Muscle layer of duodenum (tissue), 2 donors: Measurements from ENCODE around the gene GLIPR2.

Experiments
- H3K27ac ChIP-seq: one replicate; pipeline ENCODE4 v1.7.0; 2013; ENCODE audit warnings: mild to moderate bottlenecking, low read length
- H3K27me3 ChIP-seq: one replicate; pipeline ENCODE4 v1.7.0; 2013; ENCODE audit warnings: low read depth, mild to moderate bottlenecking, control low read depth, low read length
- H3K36me3 ChIP-seq, 2 donors: one replicate each; pipeline ENCODE4 v1.7.0; 2013; ENCODE audit warnings: low read length in 2 of 2, control low read depth in 1 of 2, mild to moderate bottlenecking in 1 of 2; ENCODE audit not compliant: insufficient read depth in 2 of 2, control insufficient read depth in 1 of 2
- H3K4me1 ChIP-seq, 2 donors: one replicate each; pipeline ENCODE4 v1.7.0; 2013; ENCODE audit warnings: low read length in 2 of 2, mild to moderate bottlenecking in 2 of 2, control low read depth in 1 of 2, moderate library complexity in 1 of 2; ENCODE audit not compliant: insufficient read depth in 2 of 2, control insufficient read depth in 1 of 2
- H3K4me3 ChIP-seq, 2 donors: one replicate each; pipeline ENCODE4 v1.7.0; 2013; ENCODE audit warnings: low read length in 2 of 2, low read depth in 1 of 2, mild to moderate bottlenecking in 1 of 2
- H3K9me3 ChIP-seq, 2 donors: one replicate each; pipeline ENCODE4 v1.7.0; 2013; ENCODE audit warnings: low read length in 2 of 2, control low read depth in 1 of 2, mild to moderate bottlenecking in 1 of 2; ENCODE audit not compliant: control insufficient read depth in 1 of 2
- donor health status: healthy.

Gene GLIPR2

GRCh38 chr9:36146651-36147050 lies 10.1 kb downstream of the GLIPR2 start:
- no peaks in the 10 kb centered on the region for H3K9me3 ChIP-seq
- H3K4me1 ChIP-seq = peaks cover 38 to 78% of the 10 kb centered on the region in 2 donors
- H3K4me3 ChIP-seq = no peak overlapping the region
- H3K27me3 ChIP-seq = no peaks in the 10 kb centered on the region
- H3K27ac ChIP-seq = no peak overlapping the region
- H3K36me3 ChIP-seq = peaks cover 0 to 10% of the 10 kb centered on the region in 2 donors

- Histone ChIP-seq H3K27ac (no peak overlapping the region), H3K4me1 (peaks cover 39 to 74% of the 10 kb centered on the region in 2 donors)
Measured at GRCh38 chr9:36147441-36148175, 11.1 kb downstream of the GLIPR2 start.

DNA sequence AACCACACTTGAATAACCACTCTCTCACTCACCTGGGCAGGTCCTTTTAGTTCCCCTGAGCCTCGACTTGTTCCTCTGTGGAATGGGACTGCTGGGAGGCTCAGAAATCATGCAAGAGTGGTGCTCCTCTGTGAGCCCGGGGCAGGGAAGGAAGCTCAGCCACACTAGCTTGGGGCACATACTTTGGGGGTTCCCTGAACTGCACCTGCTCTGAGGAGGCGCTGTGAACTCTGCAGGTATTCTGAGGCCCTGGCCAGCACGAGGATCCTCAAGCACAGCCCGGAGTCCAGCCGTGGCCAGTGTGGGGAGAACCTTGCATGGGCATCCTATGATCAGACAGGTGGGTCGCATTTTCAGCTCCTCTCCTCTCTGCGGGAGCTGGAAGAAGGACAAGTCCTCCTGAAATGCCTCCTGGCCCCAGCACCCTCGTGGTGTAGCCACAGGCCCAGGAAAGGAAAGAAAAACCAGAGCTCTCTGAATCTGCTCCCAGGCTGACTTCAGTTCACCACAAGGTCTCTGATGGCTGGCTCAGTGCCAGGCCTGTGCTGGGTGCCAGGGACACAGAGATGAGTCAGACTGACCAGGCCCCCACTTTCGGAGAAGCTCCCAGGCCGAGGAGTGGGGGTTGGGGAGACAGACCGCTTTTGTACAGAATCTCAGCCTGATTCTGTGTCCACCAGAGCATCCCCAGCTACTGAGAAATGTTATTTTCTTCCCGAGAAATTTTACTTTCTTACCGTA lies 11.9 kb downstream of the GLIPR2 start:
- Histone ChIP-seq H3K27ac (peak overlapping the region; percentile 59), H3K9me3 (no peaks in the 10 kb centered on the region), H3K4me3 (peak overlapping the region; percentile 22 to 46), H3K4me1 (peaks cover 33 to 75% of the 10 kb centered on the region in 2 donors), H3K27me3 (no peaks in the 10 kb centered on the region), H3K36me3 (peaks cover 0 to 15% of the 10 kb centered on the region in 2 donors)

More at GRCh38 chr9:36147441-36148175, 11.1 kb downstream of the GLIPR2 start:
- Histone ChIP-seq H3K9me3 (no peaks in the 10 kb centered on the region), H3K36me3 (peaks cover 0 to 15% of the 10 kb centered on the region in 2 donors), H3K27me3 (no peaks in the 10 kb centered on the region), H3K4me3 (no peak overlapping the region)

DNA sequence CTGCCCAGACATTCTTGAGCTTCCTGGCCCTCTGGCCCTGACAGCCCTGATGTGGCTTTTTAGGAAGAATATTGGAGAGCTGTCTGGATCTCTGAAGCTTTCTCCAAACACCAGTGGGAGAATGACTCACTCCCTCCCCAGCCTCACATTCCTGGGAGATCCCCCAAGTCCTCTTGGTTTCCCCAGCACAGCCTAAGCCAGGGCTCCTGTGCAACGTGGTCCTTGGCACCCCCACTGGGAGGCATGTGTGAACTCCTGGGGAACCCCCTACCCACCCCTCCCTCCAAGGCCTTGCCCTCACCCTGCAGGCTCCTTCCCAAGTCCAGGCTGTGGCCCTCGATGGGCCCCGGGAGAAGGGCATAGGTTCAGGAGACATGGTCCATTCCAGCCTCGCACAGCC lies 12.7 kb downstream of the GLIPR2 start:
- no peaks in the 10 kb centered on the region for H3K27me3 ChIP-seq
- peak overlapping the region; percentile 22 to 33 for H3K4me3 ChIP-seq
- H3K36me3 ChIP-seq = peaks cover 0 to 15% of the 10 kb centered on the region in 2 donors
- H3K9me3 ChIP-seq = no peaks in the 10 kb centered on the region
- H3K4me1 ChIP-seq = peaks cover 31 to 71% of the 10 kb centered on the region in 2 donors
- peak overlapping the region; percentile 59 for H3K27ac ChIP-seq

GRCh38 chr9:36150574-36151315 lies 14.2 kb downstream of the GLIPR2 start:
- no peak overlapping the region for H3K4me3 ChIP-seq
- H3K27me3 ChIP-seq = no peaks in the 10 kb centered on the region
- peak overlapping the region; percentile 47 for H3K27ac ChIP-seq
- peaks cover 0 to 15% of the 10 kb centered on the region in 2 donors for H3K36me3 ChIP-seq
- peaks cover 28 to 76% of the 10 kb centered on the region in 2 donors for H3K4me1 ChIP-seq
- no peaks in the 10 kb centered on the region for H3K9me3 ChIP-seq

DNA sequence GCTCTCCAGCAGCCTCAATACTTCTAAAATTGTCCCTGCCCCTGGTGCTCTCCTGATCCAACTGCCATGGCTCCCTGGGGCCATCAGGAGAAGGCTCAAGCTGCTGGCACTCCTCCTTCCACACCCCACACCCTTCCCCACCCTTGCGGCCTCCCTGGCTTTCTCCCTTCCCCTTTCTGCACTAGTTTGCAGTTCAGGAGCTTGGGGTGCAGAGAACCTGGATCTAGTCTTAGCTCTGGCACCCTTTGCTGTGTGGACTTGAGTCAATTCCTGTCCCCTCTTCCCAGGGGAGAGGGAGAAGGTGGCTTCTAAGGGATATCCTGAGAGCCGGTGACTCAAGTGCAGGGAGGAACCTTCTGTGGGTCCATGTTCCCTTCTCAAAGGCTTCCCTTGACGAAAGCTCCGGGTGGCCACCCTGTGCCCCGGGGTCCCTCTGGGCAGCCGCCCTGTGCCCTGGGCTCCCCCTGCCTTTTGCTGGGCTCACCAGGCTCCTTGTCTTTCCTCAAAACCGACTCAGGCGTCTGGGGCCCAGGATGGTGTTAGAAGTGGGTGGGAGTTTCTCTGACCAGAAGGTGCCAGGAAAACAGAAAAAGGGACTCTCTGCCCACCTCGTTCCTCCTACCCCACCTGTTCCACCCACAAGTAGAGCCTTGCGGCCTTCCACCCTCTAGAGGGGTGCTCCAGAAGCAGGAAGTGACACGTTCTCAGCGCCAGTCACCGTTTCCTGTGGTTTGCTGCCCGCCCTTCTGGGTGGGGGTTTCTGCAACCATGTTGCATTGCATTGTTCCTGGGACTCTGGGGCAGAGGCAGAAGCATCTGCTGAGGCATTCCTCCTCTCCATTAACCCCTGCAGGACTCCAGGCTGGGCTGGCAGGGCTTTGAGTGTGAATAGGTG lies 15.0 kb downstream of the GLIPR2 start:
- Histone ChIP-seq H3K36me3 (peaks cover 3 to 15% of the 10 kb centered on the region in 2 donors), H3K4me3 (no peak overlapping the region), H3K27ac (peak overlapping the region; percentile 65), H3K9me3 (no peaks in the 10 kb centered on the region), H3K27me3 (no peaks in the 10 kb centered on the region), H3K4me1 (peaks cover 28 to 75% of the 10 kb centered on the region in 2 donors)

GRCh38 chr9:36152741-36153438 lies 16.4 kb downstream of the GLIPR2 start:
- Histone ChIP-seq H3K4me3 (no peak overlapping the region), H3K36me3 (peaks cover 5 to 15% of the 10 kb centered on the region in 2 donors), H3K27ac (peak overlapping the region; percentile 40), H3K27me3 (no peaks in the 10 kb centered on the region), H3K9me3 (no peaks in the 10 kb centered on the region), H3K4me1 (peaks cover 26 to 63% of the 10 kb centered on the region in 2 donors)

DNA sequence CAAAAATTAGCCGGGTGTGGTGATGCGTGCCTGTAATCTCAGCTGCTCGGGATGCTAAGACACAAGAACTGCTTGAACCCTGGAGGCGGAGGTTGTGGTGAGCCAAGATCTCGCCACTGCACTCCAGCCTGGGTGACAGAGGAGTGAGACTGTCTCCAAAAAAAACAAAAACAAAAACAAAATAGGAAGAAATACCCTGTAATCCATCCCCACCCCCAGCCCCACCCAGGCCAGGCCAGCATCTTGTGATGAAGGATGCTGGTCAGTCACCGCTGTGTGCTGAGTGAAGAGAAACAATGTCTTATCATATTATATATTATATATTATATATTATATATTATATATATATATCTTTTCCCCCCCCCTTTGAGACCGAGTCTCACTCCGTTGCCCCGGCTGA lies 17.2 kb downstream of the GLIPR2 start:
- Histone ChIP-seq H3K27me3 (no peaks in the 10 kb centered on the region), H3K27ac (peak overlapping the region; percentile 82), H3K36me3 (peaks cover 5 to 13% of the 10 kb centered on the region in 2 donors), H3K4me3 (no peak overlapping the region), H3K9me3 (no peaks in the 10 kb centered on the region), H3K4me1 (peaks cover 20 to 63% of the 10 kb centered on the region in 2 donors)

- Histone ChIP-seq H3K4me3 (peak overlapping the region in 1 of 2 donors; percentile 38), H3K36me3 (peaks cover 5 to 10% of the 10 kb centered on the region in 2 donors), H3K27me3 (no peaks in the 10 kb centered on the region), H3K9me3 (no peaks in the 10 kb centered on the region), H3K4me1 (peaks cover 13 to 62% of the 10 kb centered on the region in 2 donors), H3K27ac (peak overlapping the region; percentile 82)
Measured at GRCh38 chr9:36154331-36154952, 17.9 kb downstream of the GLIPR2 start.

DNA sequence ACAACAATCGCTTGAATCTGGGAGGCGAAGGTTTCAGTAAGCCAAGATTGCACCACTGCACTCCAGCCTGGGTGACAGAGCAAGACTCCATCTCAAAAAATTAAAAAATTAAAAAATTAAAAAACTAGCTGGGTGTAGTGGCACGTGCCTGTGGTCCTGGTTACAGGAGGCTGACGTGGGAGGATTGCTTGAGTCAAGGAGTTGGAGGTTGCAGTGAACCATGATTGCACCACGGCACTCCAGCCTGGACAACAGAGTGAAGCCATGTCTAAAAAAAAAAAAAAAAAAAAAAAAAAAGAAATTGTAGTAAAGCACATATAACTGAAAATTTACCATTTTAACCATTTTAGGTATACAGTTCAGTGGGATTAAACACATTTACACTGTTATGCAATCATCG lies 19.6 kb downstream of the GLIPR2 start:
- H3K27ac ChIP-seq = no peak overlapping the region
- H3K4me1 ChIP-seq = peaks cover 10 to 59% of the 10 kb centered on the region in 2 donors
- H3K36me3 ChIP-seq = peaks cover 5 to 10% of the 10 kb centered on the region in 2 donors
- H3K4me3 ChIP-seq = no peak overlapping the region
- no peaks in the 10 kb centered on the region for H3K9me3 ChIP-seq
- H3K27me3 ChIP-seq = no peaks in the 10 kb centered on the region
